ENCODE measurements around the gene GARNL3. TPM values are rescaled to one million over a fixed set of nuclear protein-coding genes. Genes with fewer than 3 reads are reported as not detected.

GARNL3 gene
- total and polyA plus RNA-seq, 11 donors, result 7.1 to 60.4 (median 20.3) TPM

- H3K4me3 ChIP-seq, result peak overlapping the region; percentile 57 to 97 (median 78)
- 1 to 2% (median 2%) methylated on average over 8 to 9 of the region's 9 CpGs for WGBS, 4 donors
- no peak for TF ChIP-seq CTCF (IDR thresholded peaks at IDR 0.05)
- TF ChIP-seq POLR2A (IDR thresholded peaks at IDR 0.05), result no peak
- H3K4me1 ChIP-seq, result peaks cover 10 to 48% (median 27%) of the 10 kb centered on the region in 12 donors
- intact Hi-C loops (cut with DNase I), result no loop called here
- peaks cover 0 to 16% (median 7%) of the 10 kb centered on the region in 9 donors for H3K36me3 ChIP-seq
- ATAC-seq (peak in 1 of 4 donors; percentile 5), DNase-seq (no peak)
- H3K27ac ChIP-seq, result peak overlapping the region; percentile 69 to 95 (median 92)
- H3K9me3 ChIP-seq, result no peaks in the 10 kb centered on the region
- no peaks in the 10 kb centered on the region for H3K27me3 ChIP-seq
These were observed 158.9 kb downstream of the GARNL3 start for GRCh38 chr9:127423476-127423933.

GRCh38 chr9:127423934-127424675 lies 159.5 kb downstream of the GARNL3 start, which contains the start of gene ZNF79:
ZNF79 (plus strand) TSS chr9:127424382; CDS start chr9:127424788, 406 bp downstream.
- 0% methylated on average over 53 to 54 of the region's 54 CpGs for WGBS, 4 donors
- peaks cover 0 to 22% (median 13%) of the 10 kb centered on the region in 9 donors for H3K36me3 ChIP-seq

GRCh38 chr9:127424676-127424999 lies 160.1 kb downstream of the GARNL3 start:
- intact Hi-C loops (cut with DNase I), result loop anchor here in 3 of 10 donors (1.0 to 2.0 kb wide), 2 partner anchors 27 to 28 kb away; partner anchors contain the start of genes LRSAM1 (in 3 of the 3), RPL12 (in 3 of the 3) and SLC2A8 (in 1 of the 3)
- Histone ChIP-seq H3K27me3 (no peaks in the 10 kb centered on the region), H3K36me3 (peaks cover 0 to 27% (median 18%) of the 10 kb centered on the region in 9 donors), H3K4me3 (peak overlapping the region; percentile 57 to 97 (median 78)), H3K4me1 (peaks cover 10 to 41% (median 27%) of the 10 kb centered on the region in 12 donors), H3K27ac (peak overlapping the region; percentile 69 to 95 (median 92)), H3K9me3 (no peaks in the 10 kb centered on the region)
- 0 to 3% (median 1%) methylated on average over 11 to 13 of the region's 13 CpGs for WGBS, 4 donors
- DNase-seq (no peak), ATAC-seq (no peak)
- TF ChIP-seq CTCF (IDR thresholded peaks at IDR 0.05) (no peak), POLR2A (IDR thresholded peaks at IDR 0.05) (no peak)

More at GRCh38 chr9:127423934-127424675, 159.5 kb downstream of the GARNL3 start, which contains the start of gene ZNF79:
- intact Hi-C loops (cut with DNase I), result loop anchor here in 3 of 10 donors (1.0 to 2.0 kb wide), 2 partner anchors 27 kb away; partner anchors contain the start of genes LRSAM1 (in 3 of the 3), RPL12 (in 3 of the 3) and SLC2A8 (in 1 of the 3)
- Histone ChIP-seq H3K27ac (peak within 1 kb of the TSS; percentile 69 to 95 (median 92)), H3K9me3 (no peaks in the 10 kb centered on the region), H3K4me3 (peak within 1 kb of the TSS; percentile 57 to 97 (median 78)), H3K27me3 (no peaks in the 10 kb centered on the region), H3K4me1 (peaks cover 10 to 46% (median 27%) of the 10 kb centered on the region in 12 donors)
- peak; percentile 97 to 99 (median 98) for ATAC-seq
- TF ChIP-seq CTCF (IDR thresholded peaks at IDR 0.05) (no peak), POLR2A (IDR thresholded peaks at IDR 0.05) (peak in 1 of 2 donors; percentile 67)
- peak; percentile 94 to 96 (median 95) for DNase-seq

- Histone ChIP-seq H3K9me3 (no peaks in the 10 kb centered on the region), H3K36me3 (peaks cover 0 to 48% (median 36%) of the 10 kb centered on the region in 9 donors), H3K4me1 (peaks cover 10 to 38% (median 27%) of the 10 kb centered on the region in 12 donors), H3K27ac (no peak overlapping the region), H3K4me3 (no peak overlapping the region), H3K27me3 (no peaks in the 10 kb centered on the region)
- ATAC-seq (no peak), DNase-seq (no peak)
- no peak for TF ChIP-seq CTCF (IDR thresholded peaks at IDR 0.05)
- no peak for TF ChIP-seq POLR2A (IDR thresholded peaks at IDR 0.05)
- 88 to 92% (median 91%) methylated on average over 2 of the region's 2 CpGs for WGBS, 4 donors
- intact Hi-C loops (cut with DNase I), result no loop called here
These were observed 162.2 kb downstream of the GARNL3 start for GRCh38 chr9:127426756-127427155.

Measured in heart left ventricle (tissue), 16 donors.